Ovary (tissue), 9 donors: ENCODE results near the gene CDK6. TPM values are rescaled to one million over a fixed set of nuclear protein-coding genes. Genes with fewer than 3 reads are reported as not detected.

Experiments used
- DNase-seq, 5 donors: peaks; one replicate each; pipeline ENCODE4 v3.0.0-alpha.2; 2019 to 2020
- H3K27ac ChIP-seq, 2 donors: fragments of 200-600 bp; one replicate each; pipeline versions ENCODE4 v1.5.1 to v1.8.0; 2019 to 2022
- H3K27me3 ChIP-seq: fragments of 200-600 bp; one replicate; pipeline ENCODE4 v1.8.0; 2022
- H3K36me3 ChIP-seq: fragments of 200-600 bp; sonication (generic); one replicate; pipeline ENCODE4 v1.5.1; 2019
- H3K4me1 ChIP-seq: one replicate; pipeline ENCODE4 v1.8.1; 2013; ENCODE audit warnings: mild to moderate bottlenecking, moderate library complexity; ENCODE audit not compliant: insufficient read depth
- H3K4me3 ChIP-seq: fragments of 200-600 bp; sonication (generic); one replicate; pipeline ENCODE4 v1.5.1; 2017
- H3K9me3 ChIP-seq, 2 donors: fragments of 200-600 bp in 1 of 2; sonication (generic) in 1 of 2; one replicate each; pipeline versions ENCODE4 v1.5.1 to v1.8.1; 2013 to 2019; ENCODE audit warnings: mild to moderate bottlenecking in 1 of 2, moderate library complexity in 1 of 2
- CTCF ChIP-seq, 3 donors: fragments of 450-650 bp in 2 of 3; fragments of 200-600 bp in 1 of 3; IDR thresholded peaks; one replicate each; pipeline versions ENCODE4 v1.5.1 to v1.8.0; 2016 to 2022; ENCODE audit warnings: antibody characterized with exemption in 3 of 3, mild to moderate bottlenecking in 1 of 3
- EP300 ChIP-seq: sonication (generic); formaldehyde crosslinking; IDR thresholded peaks from one replicate; pipeline ENCODE4 v1.6.1; 2017; ENCODE audit warnings: antibody characterized with exemption
- POLR2A ChIP-seq: fragments of 450-650 bp; IDR thresholded peaks from one replicate; pipeline ENCODE4 v1.6.1; 2017; ENCODE audit warnings: antibody characterized with exemption, mild to moderate bottlenecking, moderate library complexity
- WGBS, 3 donors: extraction: QIAGEN DNeasy Blood & Tissue Kit in 1 of 3; methylation state at CpG; one replicate each; pipeline versions ENCODE4 v1.1.5 to v1.1.7; 2013 to 2017; 5-methylcytosine and 5-hydroxymethylcytosine counted together
- intact Hi-C, 4 donors: fragments of 100-400 bp; cut with DNase I; formaldehyde crosslinking; loops; one replicate each; pipeline versions ENCODE4 v1.11.0 to v1.15.1; 2022 to 2023
- polyA plus RNA-seq, 2 donors: library from polyadenylated mRNA; stranded (reverse); fragments of 200-250 nt in 1 of 2; fragments of 350-450 nt in 1 of 2; fragmentation: Illumina TruSeq in 1 of 2; extraction: RNeasy Lipid Tissue Mini Kit (QIAGEN cat#74804) in 1 of 2; gene quantifications; one replicate each; pipeline ENCODE4 v1.2.3, GENCODE V29; 2013 to 2014
- total RNA-seq, 7 donors: library from RNA; depleted of rRNA in 2 of 7; stranded (reverse); fragments of >200 nt in 2 of 7; fragmentation: NEBNext Ultra II Directional in 3 of 7; extraction: Animal tissue kit (Norgen Biotek cat#: 25700) in 3 of 7; gene quantifications; one replicate each; pipeline versions ENCODE4 v1.1.0 to v1.2.4, GENCODE V29; 2016 to 2023
- donor health status: DM: no; HTN: no; CAD: no; lungs with moderate emphysema.
- donor health status: DM: no; HTN: no; CAD: no.
- donor health status: Bipolar disorder and iron deficiency.
- donor health status: DM: yes; HTN: yes; CAD: no.
- donor health status: DM: no; HTN: no; CAD: no.
- donor health status: DM: yes; HTN: yes; CAD: no.

Gene CDK6
- total and polyA plus RNA-seq, 9 donors = 1.8 to 20.4 (median 11.2) TPM

DNA sequence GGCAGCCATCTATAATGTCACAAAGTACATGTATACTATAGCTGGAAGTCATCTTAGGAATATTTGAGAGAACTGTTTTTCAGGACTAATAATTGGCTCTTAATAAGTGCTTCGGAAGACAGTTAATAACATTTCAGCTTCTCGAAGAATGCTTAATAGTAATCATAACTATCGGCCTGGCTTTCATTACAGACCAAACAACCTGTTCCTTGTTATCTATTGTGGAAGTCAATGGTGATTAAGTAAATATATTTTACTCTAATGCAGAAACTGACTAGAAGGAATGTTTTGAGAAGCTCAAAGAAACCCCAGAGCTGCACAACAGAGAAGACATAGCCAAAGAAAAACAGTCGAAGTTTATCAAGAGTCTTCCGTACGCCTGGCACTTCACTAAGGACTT is 139.4 kb downstream of the CDK6 start:
- no peaks in the 10 kb centered on the region for H3K9me3 ChIP-seq
- no peaks in the 10 kb centered on the region for H3K27me3 ChIP-seq
- intact Hi-C loops = loop anchor here in 2 of 4 donors (10.0 kb wide), 1 partner anchor 138 kb away; the partner anchor contains the start of gene CDK6 (in 2 of the 2)
- H3K27ac ChIP-seq = no peak overlapping the region
- no peak overlapping the region for H3K4me3 ChIP-seq
- no peak for DNase-seq
- H3K4me1 ChIP-seq = peaks cover 5% of the 10 kb centered on the region
- TF ChIP-seq EP300 = no peak
- no peak for TF ChIP-seq CTCF (IDR thresholded peaks at IDR 0.05)
- no peak for TF ChIP-seq POLR2A
- WGBS, 3 donors = 26 to 41% (median 38%) methylated on average over 6 of the region's 6 CpGs
- no peaks in the 10 kb centered on the region for H3K36me3 ChIP-seq

- Histone ChIP-seq H3K4me3 (no peak overlapping the region), H3K27me3 (no peaks in the 10 kb centered on the region), H3K9me3 (no peaks in the 10 kb centered on the region), H3K36me3 (no peaks in the 10 kb centered on the region), H3K4me1 (peaks cover 5% of the 10 kb centered on the region), H3K27ac (no peak overlapping the region)
- intact Hi-C loops = loop anchor here in 2 of 4 donors (10.0 kb wide), 1 partner anchor 138 kb away; the partner anchor contains the start of gene CDK6 (in 2 of the 2)
- no peak for DNase-seq
- TF ChIP-seq EP300 (no peak), POLR2A (no peak), CTCF (IDR thresholded peaks at IDR 0.05) (no peak)
- 86 to 90% (median 89%) methylated on average over 4 of the region's 4 CpGs for WGBS, 3 donors
These were observed 139.8 kb downstream of the CDK6 start for GRCh38 chr7:92696584-92696983.

- peak overlapping the region in 1 of 2 donors; percentile 29 for H3K27ac ChIP-seq
- intact Hi-C loops = loop anchor here in 2 of 4 donors (10.0 kb wide), 1 partner anchor 139 kb away; the partner anchor contains the start of gene CDK6 (in 2 of the 2)
- 2 to 6% (median 3%) methylated on average over 15 of the region's 15 CpGs for WGBS, 3 donors
- H3K9me3 ChIP-seq = no peaks in the 10 kb centered on the region
- TF ChIP-seq CTCF (IDR thresholded peaks at IDR 0.05) (no peak), EP300 (no peak), POLR2A (no peak)
- peak; percentile 35 to 60 (median 44) for DNase-seq
- H3K4me3 ChIP-seq = peak overlapping the region; percentile 42
- no peaks in the 10 kb centered on the region for H3K27me3 ChIP-seq
- H3K36me3 ChIP-seq = no peaks in the 10 kb centered on the region
- H3K4me1 ChIP-seq = peaks cover 5% of the 10 kb centered on the region
These were observed 140.8 kb downstream of the CDK6 start for GRCh38 chr7:92695308-92696261.

- intact Hi-C loops = loop anchor here in 2 of 4 donors (10.0 kb wide), 1 partner anchor 141 kb away; the partner anchor contains the start of gene CDK6 (in 2 of the 2)
- no peak overlapping the region for H3K27ac ChIP-seq
- TF ChIP-seq EP300 (no peak), CTCF (IDR thresholded peaks at IDR 0.05) (no peak), POLR2A (no peak)
These were observed 142.2 kb downstream of the CDK6 start for GRCh38 chr7:92694211-92694610.

More at GRCh38 chr7:92694211-92694610, 142.2 kb downstream of the CDK6 start:
- Histone ChIP-seq H3K27me3 (no peaks in the 10 kb centered on the region), H3K36me3 (no peaks in the 10 kb centered on the region), H3K9me3 (no peaks in the 10 kb centered on the region), H3K4me1 (peaks cover 5% of the 10 kb centered on the region), H3K4me3 (no peak overlapping the region)
- no peak for DNase-seq
